Activated CD4-positive, alpha-beta T cell treated with anti-CD3 and anti-CD28 coated beads for 1 hour (primary cell): ENCODE results near the gene PSMB9.
"Not testable (repeated sequence)": the region's sequence is repeated elsewhere in the genome, so short reads cannot be mapped to it uniquely, and the experiment has no call there.

ENCODE experiments used
- DNase-seq: peaks from one replicate; pipeline ENCODE4 v3.0.0-alpha.2; 2020

PSMB9 gene

DNA sequence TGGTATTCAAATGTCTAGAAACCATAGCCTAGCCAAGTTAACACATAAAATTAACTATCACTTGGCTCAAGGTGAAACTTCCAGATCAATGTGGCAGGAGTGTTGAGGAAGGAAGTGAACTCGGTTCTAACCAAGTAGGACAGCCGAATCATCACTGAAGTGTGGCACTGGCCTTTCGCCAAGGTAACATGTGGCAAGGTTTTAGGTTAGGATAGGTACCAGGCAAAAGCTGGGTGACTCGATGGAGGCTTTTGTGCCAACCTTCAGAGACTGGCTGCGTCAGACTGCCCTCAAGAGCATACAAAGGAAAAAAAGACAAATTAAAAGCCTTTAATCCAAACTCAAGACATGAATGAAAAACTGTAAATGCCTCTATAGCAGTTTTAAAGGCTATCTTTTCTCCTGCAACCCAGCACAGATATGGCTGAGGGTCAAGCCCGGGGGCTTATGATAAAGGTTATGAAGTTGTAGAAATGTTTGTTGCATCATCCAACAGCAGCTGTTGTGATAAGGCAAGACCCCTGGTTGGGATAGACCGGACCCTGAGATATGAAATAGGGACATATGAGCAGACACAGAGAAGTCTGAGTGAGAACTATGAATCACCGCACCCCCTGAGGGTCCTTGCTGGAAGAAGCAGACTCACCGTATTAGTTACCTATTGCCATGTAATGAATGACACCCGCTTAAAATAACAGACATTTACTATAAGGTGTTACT is 11.9 kb downstream of the PSMB9 start:
- no peak for DNase-seq

DNA sequence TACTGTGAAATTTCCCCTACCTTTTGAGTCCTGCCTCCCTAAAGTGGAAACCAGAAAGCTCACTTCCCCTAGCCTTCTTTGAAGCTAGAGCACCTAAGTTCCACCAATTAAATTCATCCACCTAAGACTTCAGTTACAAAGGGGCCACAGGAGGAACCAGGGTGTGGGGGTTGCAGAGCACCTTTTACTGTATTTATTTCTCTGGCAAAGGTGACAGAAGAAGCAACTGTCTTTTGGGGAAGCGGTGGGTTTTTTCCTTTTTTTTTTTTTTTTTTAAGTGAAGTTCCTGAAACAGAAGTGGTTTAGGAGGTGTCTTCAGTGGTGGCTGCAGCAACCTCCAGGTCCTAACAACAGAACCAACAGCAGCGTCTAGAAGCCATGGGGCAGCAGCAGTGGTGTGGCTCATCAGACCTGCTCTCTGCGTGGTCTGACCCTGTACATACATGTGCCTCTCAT is 13.1 kb downstream of the PSMB9 start:
- DNase-seq = no peak

GRCh38 chr6:32867554-32868256 is 13.7 kb downstream of the PSMB9 start:
- DNase-seq = no peak

DNA sequence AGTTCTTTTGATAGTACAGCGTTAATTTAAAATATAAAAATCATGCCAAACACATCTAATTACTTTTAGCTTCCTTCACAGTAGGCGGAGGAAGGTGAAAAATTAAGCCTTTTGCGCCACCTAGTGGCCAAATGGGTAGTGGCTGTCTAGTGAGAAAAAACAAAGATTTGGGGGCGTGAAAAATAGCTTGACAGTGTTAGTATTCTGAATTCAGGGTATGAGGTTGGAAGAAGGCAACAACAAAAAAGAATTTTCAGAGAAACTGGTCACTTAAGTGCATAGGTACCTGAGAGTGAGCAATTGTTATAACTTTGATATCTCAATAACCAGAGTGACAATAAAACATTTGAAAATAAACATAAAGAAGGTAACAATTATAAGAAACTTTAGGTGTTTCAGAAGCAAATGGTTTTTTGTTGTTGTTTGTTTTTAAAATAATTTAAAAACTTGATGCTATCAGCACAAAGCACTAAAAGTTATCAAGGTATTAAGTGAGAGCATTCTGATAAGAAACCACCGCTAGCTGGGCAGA is 14.3 kb downstream of the PSMB9 start:
- DNase-seq = peak; percentile 77

DNA sequence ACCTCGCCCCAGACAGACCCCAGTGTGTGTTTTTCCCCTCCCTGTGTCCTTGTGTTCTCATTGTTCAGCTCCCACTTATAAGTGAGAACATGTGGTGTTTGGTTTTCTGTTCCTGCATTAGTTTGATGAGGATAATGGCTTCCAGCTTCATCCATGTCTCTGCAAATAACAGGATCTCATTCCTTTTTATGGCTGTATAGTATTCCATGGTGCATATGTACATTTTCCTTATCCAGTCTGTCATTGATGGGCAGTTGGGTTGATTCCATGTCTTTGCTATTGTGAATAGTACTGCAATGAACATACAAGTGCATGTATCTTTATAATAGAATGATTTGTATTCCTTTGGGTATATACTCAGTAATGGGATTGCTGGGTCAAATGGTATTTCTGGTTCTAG is 20.0 kb downstream of the PSMB9 start:
- DNase-seq = not testable (repeated sequence)

GRCh38 chr6:32876603-32877002 is 22.6 kb downstream of the PSMB9 start:
- no peak for DNase-seq

DNA sequence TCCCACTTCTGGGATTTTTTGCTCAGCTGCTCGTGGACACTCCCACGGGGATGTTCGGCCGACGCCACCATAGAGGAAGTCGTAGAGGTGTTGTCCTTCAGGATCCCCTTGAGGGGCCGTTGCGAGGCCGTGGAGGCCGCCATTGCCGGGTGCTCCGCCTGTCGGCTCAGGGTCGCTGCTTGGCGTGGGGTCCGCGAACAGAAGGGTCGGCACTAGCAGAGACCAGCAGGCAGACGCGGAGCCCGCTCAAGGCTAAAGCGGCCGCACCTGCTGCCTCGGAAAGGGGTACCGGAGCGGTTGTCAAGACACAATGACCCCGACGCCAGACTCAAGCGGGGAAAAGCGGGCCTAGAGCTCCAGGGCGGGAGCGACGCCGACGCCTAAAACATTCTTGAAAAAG is 25.7 kb downstream of the PSMB9 start:
- no peak for DNase-seq

- not testable (repeated sequence) for DNase-seq
Observed at GRCh38 chr6:32880962-32881361, 27.0 kb downstream of the PSMB9 start.

DNA sequence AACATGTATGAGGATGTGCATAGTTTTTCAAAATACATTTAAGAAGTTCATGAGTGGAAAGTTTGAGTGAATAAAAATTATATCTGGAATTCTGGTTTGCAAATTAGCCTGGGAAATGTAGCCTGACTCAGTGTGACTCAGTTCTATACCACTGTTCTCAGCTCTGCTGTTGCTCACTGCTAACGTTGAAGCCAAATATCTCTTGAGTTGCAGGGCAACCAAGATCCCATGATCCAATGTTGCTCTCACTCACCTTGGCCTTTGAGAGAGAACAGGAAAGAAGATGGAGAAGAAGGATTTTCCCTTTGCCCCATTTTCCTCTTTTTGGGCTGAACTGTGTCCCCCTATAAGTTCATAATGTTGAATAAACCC is 28.9 kb downstream of the PSMB9 start:
- DNase-seq = no peak

GRCh38 chr6:32883789-32884188 is 29.8 kb downstream of the PSMB9 start:
- DNase-seq = no peak

GRCh38 chr6:32885698-32886286 is 31.8 kb downstream of the PSMB9 start:
- DNase-seq = no peak

DNA sequence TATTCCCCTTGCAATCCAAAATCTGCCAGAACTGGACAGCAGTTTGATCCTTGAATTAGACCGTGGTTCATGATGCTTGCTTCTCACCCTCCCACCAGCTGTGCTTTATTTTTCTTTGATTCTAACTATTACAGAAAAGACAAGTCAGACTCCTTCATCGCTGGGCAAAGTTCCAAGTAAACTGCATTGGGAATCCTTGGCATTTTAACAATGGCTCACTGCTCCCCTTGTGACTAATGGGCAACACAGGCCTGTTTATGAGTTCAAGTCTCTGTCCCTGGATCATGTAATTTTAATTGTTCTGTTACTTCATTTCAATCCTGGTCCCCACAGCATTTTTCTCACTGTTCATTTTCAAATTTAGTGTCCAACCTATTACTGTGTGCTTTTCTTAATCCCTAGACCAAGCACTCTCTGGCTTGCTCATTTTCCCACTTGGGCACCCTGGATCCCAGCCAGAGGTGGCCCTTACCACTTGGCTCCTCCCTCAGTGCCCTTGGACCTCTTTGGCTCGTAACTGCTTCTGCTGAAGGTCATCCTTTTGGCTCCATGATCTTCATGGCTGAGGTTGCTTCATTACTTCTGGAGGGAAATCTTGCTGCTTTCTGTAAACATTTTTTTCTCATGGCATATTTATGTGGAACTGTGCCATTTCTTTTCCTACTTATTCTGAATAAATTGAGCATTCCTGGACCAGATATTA is 32.8 kb downstream of the PSMB9 start:
- DNase-seq = no peak

DNA sequence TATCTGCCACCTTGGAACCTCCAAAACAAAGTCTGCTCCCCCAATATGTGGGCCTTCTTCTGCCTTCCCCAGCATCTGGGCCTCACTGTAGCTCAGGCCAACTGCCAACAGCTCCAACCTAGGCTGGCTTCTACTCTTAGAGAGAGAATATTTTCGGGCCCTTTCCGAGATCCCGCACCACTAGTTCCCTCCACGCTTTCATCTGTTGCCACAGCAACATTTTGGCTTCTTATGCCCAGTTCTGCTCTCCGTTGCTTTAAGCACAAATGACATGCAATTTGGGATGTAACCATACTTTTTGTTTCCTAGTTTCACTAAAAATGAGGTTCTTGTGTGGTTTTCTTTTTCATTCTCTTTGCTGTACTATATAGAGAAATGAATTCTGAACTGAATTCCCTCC is 33.6 kb downstream of the PSMB9 start:
- DNase-seq = no peak

DNA sequence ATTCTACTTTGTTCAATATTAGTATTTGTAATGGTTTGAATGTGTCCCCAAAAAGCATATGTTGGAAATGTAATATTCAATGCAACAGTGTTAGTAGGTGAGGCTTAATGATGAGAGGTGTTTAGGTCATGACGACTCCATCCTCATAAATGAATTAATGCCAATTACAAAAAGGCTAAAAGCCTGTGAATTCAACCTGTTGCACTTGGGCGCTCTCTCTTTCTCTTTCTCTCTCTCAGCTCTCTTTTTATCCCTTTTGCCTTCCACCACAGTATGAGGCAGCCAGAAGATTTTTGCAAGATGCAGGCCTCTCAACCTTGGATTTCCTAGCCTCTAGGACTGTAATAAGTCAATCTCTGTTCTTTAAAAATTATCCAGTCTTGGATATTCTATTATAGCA is 34.6 kb downstream of the PSMB9 start:
- DNase-seq = no peak

GRCh38 chr6:32889533-32889932 is 35.5 kb downstream of the PSMB9 start:
- DNase-seq = no peak

DNA sequence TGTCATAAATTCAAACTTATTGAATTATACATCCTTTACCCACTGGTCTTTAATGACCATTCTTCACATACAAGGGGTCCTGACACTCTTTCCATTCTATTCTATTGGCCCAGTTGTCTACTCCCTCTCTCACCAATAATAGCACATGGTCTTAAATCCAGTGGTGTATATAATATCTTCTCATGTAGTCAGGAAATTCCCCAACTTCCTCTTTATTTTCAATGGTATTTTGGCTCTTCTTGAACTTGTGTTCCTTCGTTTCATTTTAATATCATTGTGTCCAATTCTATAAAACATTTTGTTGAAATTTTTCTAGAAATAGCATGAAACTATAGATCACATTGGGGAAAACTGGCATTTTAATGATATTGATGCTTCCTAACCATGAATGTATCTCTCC is 36.8 kb downstream of the PSMB9 start:
- no peak for DNase-seq

DNA sequence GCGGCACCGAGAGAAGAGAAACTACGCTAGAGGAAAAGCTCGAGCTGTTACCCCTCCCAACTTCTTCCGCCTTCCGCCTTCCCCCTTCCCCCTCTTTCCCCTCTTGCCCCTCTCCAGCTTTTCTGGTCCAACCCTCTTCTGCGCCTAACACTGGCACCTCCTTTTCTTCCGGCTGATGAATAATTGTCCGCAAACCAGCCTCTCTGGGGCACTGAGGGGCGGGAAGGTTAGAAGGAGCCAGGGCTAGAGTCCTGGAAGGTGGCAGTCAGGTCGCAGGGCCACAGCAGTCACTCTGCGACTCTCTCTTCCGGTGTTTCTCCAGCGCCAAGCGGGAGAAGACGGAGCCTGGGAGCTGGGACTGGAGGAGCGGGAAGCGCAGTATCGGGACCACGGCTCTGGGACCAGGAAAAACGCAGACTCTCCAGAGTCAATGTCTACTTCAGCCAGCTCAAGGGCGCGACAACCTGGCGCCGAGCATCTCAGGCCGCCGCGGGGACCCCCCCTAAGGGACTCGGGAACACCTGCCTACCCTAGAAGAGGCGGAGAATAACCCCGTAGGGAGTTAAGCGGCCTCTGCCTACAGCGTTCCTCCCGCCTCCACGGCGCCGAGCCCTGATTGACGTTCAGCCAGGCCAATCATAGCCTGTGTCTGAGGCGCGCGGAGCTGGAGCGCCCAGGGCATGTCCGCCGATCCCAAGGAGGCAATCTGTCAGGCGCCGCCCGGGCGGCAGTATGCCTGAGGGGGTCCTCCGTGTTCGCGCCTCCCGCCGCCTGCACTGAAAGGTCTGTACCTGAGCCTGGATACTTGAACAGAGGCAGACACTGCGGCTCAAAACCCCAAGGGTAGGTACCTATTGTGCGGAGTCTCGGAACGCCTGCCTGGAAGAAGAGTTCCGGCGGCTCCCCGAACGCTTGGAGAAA is 40.4 kb downstream of the PSMB9 start:
- DNase-seq = peak; percentile 90

DNA sequence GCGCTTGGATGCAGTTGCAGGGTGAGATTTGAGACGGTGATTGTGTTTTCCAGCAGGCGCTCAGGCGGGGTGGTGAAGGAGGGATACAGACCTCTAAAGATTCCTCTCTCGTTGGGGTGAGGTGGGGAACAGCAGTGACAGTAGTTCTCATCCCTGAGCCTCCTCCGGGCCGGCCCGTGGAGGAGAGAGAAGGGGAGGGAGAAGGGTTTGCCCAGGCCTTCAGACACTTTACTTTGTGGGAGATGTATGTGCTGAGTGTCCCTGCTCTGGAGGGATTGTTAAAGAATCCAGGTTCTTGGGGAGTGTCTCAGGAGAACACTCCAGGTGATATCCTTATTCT is 41.0 kb downstream of the PSMB9 start:
- DNase-seq = no peak

GRCh38 chr6:32903952-32904351 is 50.0 kb downstream of the PSMB9 start:
- DNase-seq = no peak

- DNase-seq = no peak
Observed at GRCh38 chr6:32905078-32905477, 51.1 kb downstream of the PSMB9 start.

DNA sequence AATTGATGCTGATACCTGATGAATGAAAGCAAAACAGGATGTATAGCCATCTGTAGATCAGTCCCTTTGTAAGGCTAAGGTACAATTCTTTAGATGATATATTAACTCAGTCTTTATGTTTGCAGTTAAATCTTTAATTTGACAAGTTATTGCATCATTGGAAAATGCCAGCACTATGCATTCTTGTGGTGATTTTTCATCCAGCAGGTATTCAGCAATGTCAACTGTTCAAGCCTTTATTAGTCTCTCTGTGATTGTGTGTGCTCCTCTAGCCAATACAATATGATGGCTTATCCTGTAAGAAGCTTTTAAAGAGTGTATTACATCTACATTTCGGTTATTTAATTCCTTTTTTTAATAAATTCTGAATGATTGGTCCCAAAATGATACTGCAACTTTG is 52.5 kb downstream of the PSMB9 start:
- no peak for DNase-seq

DNA sequence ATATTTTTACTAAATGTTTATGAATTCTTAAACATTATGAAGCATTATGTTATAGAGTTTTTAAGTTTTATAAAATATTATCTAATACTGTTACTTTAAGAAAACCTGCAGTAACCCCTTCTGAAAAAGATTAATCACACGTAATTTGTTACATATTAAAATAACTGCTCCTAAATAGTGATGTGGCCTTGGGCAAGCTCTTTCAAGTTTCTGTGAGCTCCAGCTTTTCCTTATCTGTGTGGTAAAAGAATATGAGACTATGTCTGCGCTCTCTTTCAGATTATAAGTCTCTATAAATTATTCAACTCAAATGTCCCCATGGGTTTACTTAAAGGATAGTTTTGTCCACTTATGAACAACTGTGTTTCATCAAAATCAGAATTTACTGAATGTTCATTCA is 54.9 kb downstream of the PSMB9 start:
- no peak for DNase-seq
